ENCODE measurements around the gene TPM1.

DNA sequence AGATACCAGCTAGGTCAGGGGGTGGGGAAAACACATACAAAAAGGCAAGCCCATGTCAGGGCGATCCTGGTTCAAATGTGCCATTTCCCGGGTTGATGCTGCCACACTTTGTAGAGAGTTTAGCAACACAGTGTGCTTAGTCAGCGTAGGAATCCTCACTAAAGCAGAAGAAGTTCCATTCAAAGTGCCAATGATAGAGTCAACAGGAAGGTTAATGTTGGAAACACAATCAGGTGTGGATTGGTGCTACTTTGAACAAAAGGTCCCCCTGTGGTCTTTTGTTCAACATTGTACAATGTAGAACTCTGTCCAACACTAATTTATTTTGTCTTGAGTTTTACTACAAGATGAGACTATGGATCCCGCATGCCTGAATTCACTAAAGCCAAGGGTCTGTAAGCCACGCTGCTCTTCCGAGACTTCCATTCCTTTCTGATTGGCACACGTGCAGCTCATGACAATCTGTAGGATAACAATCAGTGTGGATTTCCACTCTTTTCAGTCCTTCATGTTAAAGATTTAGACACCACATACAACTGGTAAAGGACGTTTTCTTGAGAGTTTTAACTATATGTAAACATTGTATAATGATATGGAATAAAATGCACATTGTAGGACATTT is 28.9 kb downstream of the TPM1 start:
- TF ChIP-seq EZH2 (IDR thresholded peaks at IDR 0.05; ENCODE audit: borderline replicate concordance, control insufficient read depth, low read depth, low read length) (no peak), TCF3 (IDR thresholded peaks at IDR 0.05; ENCODE audit: borderline replicate concordance, insufficient read depth, low read depth, low read length) (no peak), IRF4 (IDR thresholded peaks at IDR 0.05; ENCODE audit: low read depth, low read length) (no peak), FOXM1 (IDR thresholded peaks at IDR 0.05; ENCODE audit: low read depth, low read length) (no peak), SIN3A (IDR thresholded peaks at IDR 0.05; ENCODE audit: low read depth, low read length) (no peak), JUND (IDR thresholded peaks at IDR 0.05; ENCODE audit: low read depth, low read length) (no peak), EP300 (IDR thresholded peaks at IDR 0.05; ENCODE audit: borderline replicate concordance in 1 of 2, control insufficient read depth in 1 of 2, low read depth in 2 of 2, low read length in 2 of 2) (no peak), ZNF274 (IDR thresholded peaks at IDR 0.05; ENCODE audit: insufficient read depth, insufficient read length) (no peak), POLR2AphosphoS5 (IDR thresholded peaks at IDR 0.05; ENCODE audit: low read length) (no peak)
- TF ChIP-seq, protein P1, sequence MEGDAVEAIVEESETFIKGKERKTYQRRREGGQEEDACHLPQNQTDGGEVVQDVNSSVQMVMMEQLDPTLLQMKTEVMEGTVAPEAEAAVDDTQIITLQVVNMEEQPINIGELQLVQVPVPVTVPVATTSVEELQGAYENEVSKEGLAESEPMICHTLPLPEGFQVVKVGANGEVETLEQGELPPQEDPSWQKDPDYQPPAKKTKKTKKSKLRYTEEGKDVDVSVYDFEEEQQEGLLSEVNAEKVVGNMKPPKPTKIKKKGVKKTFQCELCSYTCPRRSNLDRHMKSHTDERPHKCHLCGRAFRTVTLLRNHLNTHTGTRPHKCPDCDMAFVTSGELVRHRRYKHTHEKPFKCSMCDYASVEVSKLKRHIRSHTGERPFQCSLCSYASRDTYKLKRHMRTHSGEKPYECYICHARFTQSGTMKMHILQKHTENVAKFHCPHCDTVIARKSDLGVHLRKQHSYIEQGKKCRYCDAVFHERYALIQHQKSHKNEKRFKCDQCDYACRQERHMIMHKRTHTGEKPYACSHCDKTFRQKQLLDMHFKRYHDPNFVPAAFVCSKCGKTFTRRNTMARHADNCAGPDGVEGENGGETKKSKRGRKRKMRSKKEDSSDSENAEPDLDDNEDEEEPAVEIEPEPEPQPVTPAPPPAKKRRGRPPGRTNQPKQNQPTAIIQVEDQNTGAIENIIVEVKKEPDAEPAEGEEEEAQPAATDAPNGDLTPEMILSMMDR (IDR thresholded peaks at IDR 0.05 in 2 of 3, conservative IDR thresholded peaks at IDR 0.05 in 1 of 3; ENCODE audit: control insufficient read depth in 2 of 3, extremely low read depth in 1 of 3, insufficient read depth in 1 of 3, low read depth in 3 of 3, low read length in 3 of 3) = no peak
- TF ChIP-seq, protein P2, sequence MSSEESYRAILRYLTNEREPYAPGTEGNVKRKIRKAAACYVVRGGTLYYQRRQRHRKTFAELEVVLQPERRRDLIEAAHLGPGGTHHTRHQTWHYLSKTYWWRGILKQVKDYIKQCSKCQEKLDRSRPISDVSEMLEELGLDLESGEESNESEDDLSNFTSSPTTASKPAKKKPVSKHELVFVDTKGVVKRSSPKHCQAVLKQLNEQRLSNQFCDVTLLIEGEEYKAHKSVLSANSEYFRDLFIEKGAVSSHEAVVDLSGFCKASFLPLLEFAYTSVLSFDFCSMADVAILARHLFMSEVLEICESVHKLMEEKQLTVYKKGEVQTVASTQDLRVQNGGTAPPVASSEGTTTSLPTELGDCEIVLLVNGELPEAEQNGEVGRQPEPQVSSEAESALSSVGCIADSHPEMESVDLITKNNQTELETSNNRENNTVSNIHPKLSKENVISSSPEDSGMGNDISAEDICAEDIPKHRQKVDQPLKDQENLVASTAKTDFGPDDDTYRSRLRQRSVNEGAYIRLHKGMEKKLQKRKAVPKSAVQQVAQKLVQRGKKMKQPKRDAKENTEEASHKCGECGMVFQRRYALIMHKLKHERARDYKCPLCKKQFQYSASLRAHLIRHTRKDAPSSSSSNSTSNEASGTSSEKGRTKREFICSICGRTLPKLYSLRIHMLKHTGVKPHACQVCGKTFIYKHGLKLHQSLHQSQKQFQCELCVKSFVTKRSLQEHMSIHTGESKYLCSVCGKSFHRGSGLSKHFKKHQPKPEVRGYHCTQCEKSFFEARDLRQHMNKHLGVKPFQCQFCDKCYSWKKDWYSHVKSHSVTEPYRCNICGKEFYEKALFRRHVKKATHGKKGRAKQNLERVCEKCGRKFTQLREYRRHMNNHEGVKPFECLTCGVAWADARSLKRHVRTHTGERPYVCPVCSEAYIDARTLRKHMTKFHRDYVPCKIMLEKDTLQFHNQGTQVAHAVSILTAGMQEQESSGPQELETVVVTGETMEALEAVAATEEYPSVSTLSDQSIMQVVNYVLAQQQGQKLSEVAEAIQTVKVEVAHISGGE (CRISPR knock-in tag; IDR thresholded peaks at IDR 0.05) = no peak
- TF ChIP-seq, protein P3, sequence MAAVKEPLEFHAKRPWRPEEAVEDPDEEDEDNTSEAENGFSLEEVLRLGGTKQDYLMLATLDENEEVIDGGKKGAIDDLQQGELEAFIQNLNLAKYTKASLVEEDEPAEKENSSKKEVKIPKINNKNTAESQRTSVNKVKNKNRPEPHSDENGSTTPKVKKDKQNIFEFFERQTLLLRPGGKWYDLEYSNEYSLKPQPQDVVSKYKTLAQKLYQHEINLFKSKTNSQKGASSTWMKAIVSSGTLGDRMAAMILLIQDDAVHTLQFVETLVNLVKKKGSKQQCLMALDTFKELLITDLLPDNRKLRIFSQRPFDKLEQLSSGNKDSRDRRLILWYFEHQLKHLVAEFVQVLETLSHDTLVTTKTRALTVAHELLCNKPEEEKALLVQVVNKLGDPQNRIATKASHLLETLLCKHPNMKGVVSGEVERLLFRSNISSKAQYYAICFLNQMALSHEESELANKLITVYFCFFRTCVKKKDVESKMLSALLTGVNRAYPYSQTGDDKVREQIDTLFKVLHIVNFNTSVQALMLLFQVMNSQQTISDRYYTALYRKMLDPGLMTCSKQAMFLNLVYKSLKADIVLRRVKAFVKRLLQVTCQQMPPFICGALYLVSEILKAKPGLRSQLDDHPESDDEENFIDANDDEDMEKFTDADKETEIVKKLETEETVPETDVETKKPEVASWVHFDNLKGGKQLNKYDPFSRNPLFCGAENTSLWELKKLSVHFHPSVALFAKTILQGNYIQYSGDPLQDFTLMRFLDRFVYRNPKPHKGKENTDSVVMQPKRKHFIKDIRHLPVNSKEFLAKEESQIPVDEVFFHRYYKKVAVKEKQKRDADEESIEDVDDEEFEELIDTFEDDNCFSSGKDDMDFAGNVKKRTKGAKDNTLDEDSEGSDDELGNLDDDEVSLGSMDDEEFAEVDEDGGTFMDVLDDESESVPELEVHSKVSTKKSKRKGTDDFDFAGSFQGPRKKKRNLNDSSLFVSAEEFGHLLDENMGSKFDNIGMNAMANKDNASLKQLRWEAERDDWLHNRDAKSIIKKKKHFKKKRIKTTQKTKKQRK (IDR thresholded peaks at IDR 0.05; ENCODE audit: low read depth, low read length) = no peak
- TF ChIP-seq, protein P4, sequence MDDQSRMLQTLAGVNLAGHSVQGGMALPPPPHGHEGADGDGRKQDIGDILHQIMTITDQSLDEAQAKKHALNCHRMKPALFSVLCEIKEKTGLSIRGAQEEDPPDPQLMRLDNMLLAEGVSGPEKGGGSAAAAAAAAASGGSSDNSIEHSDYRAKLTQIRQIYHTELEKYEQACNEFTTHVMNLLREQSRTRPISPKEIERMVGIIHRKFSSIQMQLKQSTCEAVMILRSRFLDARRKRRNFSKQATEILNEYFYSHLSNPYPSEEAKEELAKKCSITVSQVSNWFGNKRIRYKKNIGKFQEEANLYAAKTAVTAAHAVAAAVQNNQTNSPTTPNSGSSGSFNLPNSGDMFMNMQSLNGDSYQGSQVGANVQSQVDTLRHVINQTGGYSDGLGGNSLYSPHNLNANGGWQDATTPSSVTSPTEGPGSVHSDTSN (IDR thresholded peaks at IDR 0.05; ENCODE audit: insufficient replicate concordance, low read depth, low read length) = no peak
- TF ChIP-seq, protein P5, sequence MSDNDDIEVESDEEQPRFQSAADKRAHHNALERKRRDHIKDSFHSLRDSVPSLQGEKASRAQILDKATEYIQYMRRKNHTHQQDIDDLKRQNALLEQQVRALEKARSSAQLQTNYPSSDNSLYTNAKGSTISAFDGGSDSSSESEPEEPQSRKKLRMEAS (IDR thresholded peaks at IDR 0.05; ENCODE audit: low read depth, low read length) = no peak

Measured in GM12878 (cell line).